ENCODE results near the gene OR2AK2. TPM values are rescaled to one million over a fixed set of nuclear protein-coding genes. Genes with fewer than 3 reads are reported as not detected.

Gene OR2AK2, protein sequence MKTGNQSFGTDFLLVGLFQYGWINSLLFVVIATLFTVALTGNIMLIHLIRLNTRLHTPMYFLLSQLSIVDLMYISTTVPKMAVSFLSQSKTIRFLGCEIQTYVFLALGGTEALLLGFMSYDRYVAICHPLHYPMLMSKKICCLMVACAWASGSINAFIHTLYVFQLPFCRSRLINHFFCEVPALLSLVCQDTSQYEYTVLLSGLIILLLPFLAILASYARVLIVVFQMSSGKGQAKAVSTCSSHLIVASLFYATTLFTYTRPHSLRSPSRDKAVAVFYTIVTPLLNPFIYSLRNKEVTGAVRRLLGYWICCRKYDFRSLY
- not detected in 5 replicates for total RNA-seq (2022; extraction: Qiagen RNA extraction; ENCODE audit: low read depth)

DNA sequence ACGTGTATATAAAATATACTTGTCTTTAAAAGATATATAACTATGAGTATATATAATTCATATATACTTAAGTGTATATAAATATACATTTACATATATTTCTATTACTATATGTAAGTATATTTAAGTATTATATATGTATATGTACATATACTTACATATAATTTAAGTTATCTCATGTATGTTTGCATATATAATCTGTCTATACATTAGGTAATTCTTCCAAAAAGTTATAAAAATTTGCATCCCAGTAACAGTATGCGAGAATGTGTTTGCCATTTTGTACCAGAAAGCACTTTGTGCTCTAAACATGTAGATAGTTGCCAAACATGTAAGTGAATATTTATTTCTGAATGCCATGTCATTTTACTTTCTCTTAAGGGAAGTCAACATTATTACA is at the start of gene OR2AK2:
OR2AK2 (plus strand) TSS at position 301 of the 400 bp plus-strand sequence. CDS start 144 bp downstream, outside the sequence.

DNA sequence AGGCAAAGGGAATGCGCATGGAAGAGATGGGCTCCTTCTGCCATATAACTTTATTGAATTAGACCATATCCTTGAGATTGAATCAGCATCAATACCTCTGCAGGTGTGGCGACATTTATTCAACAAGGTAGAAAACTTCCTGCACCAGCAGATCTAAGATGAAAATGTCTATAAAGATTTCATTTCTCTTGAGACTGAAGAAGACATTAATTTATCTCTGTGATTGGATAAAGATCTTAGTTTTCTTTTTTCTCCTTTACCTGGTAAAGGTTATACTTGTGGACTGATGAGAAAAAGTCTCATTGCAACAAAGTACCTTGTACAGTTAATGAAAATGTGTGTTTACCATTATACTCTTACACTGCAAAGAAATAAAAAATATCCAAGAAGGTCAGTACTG is 45.1 kb upstream of the OR2AK2 start, which contains the start of gene OR2T8:
OR2T8 (plus strand) TSS at position 301 of the 400 bp plus-strand sequence. CDS start 766 bp downstream, outside the sequence.

DNA sequence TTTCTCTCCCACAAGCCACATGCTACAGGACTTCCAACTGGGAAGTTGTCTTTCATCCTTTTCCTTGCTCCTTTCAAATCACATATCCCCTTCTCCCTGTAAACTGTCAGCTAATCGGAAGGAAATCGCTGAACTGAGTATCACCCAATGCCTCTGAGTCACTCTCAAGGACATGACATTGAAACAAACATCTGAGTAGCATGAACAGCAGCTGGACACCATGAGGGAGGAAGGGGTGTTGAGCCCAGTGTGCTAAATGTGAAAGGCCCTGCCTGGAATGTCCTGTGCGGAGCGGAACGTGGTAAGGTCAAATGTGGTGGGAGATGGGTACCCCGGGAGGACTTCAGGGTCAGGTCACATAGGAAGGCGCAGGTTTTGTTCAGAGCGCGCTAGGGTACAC is 40.2 kb upstream of the OR2AK2 start, which contains the start of gene OR2AJ1:
OR2AJ1 (plus strand) TSS at position 22 of the 400 bp plus-strand sequence. CDS start 8,880 bp downstream, outside the sequence.

DNA sequence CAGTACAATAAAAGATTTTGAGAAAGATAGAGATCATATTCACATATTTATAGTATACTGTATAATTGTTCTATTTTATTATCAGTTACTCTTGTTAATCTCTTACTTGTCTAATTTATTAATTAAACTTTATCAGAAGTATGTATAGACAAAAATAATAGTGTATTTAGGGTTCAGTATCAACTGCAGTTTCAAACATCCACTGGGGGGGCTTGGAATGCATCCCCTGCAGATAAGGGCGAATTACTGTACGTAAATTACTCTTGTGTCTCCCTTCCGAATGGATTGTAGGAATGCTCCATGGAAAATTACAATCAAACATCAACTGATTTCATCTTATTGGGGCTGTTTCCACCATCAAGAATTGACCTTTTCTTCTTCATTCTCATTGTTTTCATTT is 16.5 kb upstream of the OR2AK2 start, which contains the start of gene OR2L8:
OR2L8 (plus strand) TSS at position 301 of the 400 bp plus-strand sequence; CDS start at position 301, 0 bp downstream.

DNA sequence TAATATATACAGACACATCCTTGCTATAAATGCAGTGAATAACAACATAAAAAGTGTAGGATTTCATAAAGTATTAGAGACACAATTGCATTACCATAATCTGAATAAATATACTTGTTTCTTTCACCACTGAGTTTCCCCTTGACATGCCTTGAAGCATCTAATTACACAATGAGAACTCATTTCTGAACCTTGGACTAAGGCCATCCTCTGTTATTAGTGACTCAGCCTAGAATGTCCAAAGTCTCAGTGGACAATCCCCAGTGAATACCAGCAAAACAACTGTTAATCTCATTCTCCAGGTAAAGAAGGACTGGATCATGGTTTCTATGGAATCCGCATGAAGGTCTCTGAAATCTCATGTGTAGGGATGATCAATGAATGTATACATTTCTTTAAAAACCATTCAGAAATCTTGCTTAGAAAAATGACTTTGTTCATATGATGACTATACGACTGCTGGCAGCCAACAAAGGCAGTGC is 48.2 kb downstream of the OR2AK2 start, which contains the start of gene OR2L5:
OR2L5 (plus strand) TSS at position 432 of the 482 bp plus-strand sequence. CDS start 8,288 bp downstream, outside the sequence.

Other genes with a start within 250 kb of the OR2AK2 start
- gene OR6F1, start 248.6 kb upstream of the OR2AK2 start, total RNA-seq (2022; extraction: Qiagen RNA extraction; ENCODE audit: low read depth) = not detected in 5 replicates
- not detected in 5 replicates for gene OR14K1, start 226.6 kb upstream of the OR2AK2 start, total RNA-seq (2022; extraction: Qiagen RNA extraction; ENCODE audit: low read depth)
- gene OR14A2, start 217.1 kb upstream of the OR2AK2 start, total RNA-seq (2022; extraction: Qiagen RNA extraction; ENCODE audit: low read depth) = not detected in 5 replicates
- gene OR1C1, start 204.7 kb upstream of the OR2AK2 start, total RNA-seq (2022; extraction: Qiagen RNA extraction; ENCODE audit: low read depth) = not detected in 5 replicates
- not detected in 5 replicates for gene OR14A16, start 141.1 kb upstream of the OR2AK2 start, total RNA-seq (2022; extraction: Qiagen RNA extraction; ENCODE audit: low read depth)
- not detected in 5 replicates for gene OR11L1, start 123.3 kb upstream of the OR2AK2 start, total RNA-seq (2022; extraction: Qiagen RNA extraction; ENCODE audit: low read depth)
- not detected in 5 replicates for gene TRIM58, start 108.0 kb upstream of the OR2AK2 start, total RNA-seq (2022; extraction: Qiagen RNA extraction; ENCODE audit: low read depth)
- not detected in 5 replicates for gene OR2W3, start 69.6 kb upstream of the OR2AK2 start, total RNA-seq (2022; extraction: Qiagen RNA extraction; ENCODE audit: low read depth)
- not detected in 5 replicates for gene OR2T8, start 45.0 kb upstream of the OR2AK2 start, total RNA-seq (2022; extraction: Qiagen RNA extraction; ENCODE audit: low read depth)
- not detected in 5 replicates for gene OR2AJ1, start 40.3 kb upstream of the OR2AK2 start, total RNA-seq (2022; extraction: Qiagen RNA extraction; ENCODE audit: low read depth)
- gene OR2L8, start 16.4 kb upstream of the OR2AK2 start, total RNA-seq (2022; extraction: Qiagen RNA extraction; ENCODE audit: low read depth) = not detected in 5 replicates
- not detected in 5 replicates for gene OR2L5, start 48.4 kb downstream of the OR2AK2 start, total RNA-seq (2022; extraction: Qiagen RNA extraction; ENCODE audit: low read depth)
- gene OR2L2, start 64.8 kb downstream of the OR2AK2 start, total RNA-seq (2022; extraction: Qiagen RNA extraction; ENCODE audit: low read depth) = not detected in 5 replicates
- gene OR2L3, start 81.6 kb downstream of the OR2AK2 start, total RNA-seq (2022; extraction: Qiagen RNA extraction; ENCODE audit: low read depth) = not detected in 5 replicates
- gene OR2L13, start 130.0 kb downstream of the OR2AK2 start, total RNA-seq (2022; extraction: Qiagen RNA extraction; ENCODE audit: low read depth) = not detected in 5 replicates
- not detected in 5 replicates for gene OR2M5, start 179.9 kb downstream of the OR2AK2 start, total RNA-seq (2022; extraction: Qiagen RNA extraction; ENCODE audit: low read depth)
- not detected in 5 replicates for gene OR2M2, start 209.6 kb downstream of the OR2AK2 start, total RNA-seq (2022; extraction: Qiagen RNA extraction; ENCODE audit: low read depth)
- not detected in 5 replicates for gene OR2M3, start 232.0 kb downstream of the OR2AK2 start, total RNA-seq (2022; extraction: Qiagen RNA extraction; ENCODE audit: low read depth)